HG03196 (cell line): ENCODE measurements around the gene RBM20.
"Not testable (repeated sequence)": the region's sequence is repeated elsewhere in the genome, so short reads cannot be mapped to it uniquely, and the experiment has no call there.

ENCODE experiments used
- ATAC-seq: cut with Tn5 transposase; IDR thresholded peaks from one replicate; pipeline ENCODE4 v1.9.1; 2021; ENCODE audit not compliant: unreplicated experiment

Gene RBM20

DNA sequence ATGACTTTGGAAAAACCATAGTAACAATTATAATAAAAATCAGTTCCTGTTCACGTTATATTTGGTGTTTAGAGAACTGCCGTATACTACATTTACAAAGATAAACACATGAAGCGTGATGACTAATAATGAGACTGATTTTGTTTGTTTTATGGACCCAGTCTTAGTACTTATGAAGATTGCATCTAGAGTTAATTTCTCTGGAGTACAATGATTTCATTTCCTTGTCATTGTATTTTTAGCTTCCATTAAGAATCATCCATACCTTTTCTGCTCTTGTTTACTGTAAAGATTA lies 2.9 kb downstream of the RBM20 start:
- ATAC-seq, result no peak

DNA sequence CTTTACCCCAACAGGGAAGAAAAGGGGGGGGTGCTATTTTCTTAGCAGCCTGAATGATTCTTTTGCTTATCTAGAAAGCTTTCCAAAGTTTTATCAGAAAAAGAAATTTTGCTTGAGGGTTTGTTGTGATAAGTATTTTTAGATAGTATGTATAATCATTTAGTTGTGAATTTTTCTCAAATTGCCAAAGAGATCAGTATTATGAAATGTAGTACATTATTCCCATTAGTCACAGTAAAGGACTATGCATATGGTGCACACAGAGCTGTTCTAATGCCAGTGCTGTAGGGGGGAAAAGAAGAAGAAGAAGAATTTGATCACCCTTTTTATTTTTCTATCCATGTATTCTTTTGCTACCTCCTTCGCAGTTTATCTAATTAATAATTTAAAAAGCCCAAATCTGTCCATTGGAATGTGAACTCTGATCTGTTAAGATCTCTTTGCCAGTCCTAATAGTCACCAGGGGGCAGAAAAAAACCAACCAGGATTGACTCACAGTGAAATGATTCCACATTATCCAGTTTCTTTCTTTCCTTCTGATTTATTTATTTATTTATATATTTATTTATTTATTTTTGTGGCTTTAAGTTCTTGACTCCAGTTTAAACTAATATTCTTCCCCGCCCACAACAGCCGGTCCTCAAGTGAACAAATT lies 4.7 kb downstream of the RBM20 start:
- no peak for ATAC-seq

DNA sequence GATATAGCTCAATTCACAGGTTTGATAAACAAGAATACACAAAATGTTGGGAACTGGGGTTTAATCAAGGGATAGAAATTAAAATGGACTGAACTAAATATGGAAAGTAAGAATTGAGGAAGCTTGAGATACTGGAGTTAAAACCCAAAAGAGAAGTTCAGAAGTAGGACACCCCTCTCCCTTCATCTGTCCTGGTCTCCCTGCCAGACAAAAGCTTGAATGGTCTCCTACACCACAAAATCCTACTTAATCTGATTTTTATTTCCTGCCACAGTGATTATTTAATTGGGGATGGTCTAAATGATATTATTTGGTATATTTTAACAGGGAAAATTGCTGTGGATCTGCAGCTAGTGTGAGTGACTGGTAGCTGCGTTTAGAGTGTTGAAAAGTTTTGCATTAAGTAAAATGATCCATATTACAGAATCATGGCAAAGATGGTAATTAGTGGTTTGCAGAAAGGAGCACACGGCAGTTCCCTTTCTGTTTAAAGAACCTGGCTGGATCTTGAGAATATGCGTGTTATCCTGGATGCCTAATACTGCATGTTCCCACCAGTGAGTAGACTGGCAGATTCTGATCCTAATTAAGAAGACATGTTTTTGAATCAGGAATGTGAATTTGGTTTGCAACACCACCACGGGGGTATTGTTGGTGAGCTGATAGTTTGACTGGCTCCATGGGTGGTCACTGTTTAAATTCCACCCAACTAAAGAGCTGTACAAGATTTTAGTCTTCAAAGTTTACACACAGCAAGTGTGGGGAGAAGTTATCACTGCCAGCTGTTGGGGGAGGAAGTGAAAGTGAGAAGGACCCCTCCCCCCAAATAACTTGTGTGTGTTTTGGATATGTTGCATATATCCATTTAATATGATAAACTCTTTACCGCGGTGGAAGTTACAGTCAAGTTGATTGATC lies 5.5 kb downstream of the RBM20 start:
- ATAC-seq, result no peak

DNA sequence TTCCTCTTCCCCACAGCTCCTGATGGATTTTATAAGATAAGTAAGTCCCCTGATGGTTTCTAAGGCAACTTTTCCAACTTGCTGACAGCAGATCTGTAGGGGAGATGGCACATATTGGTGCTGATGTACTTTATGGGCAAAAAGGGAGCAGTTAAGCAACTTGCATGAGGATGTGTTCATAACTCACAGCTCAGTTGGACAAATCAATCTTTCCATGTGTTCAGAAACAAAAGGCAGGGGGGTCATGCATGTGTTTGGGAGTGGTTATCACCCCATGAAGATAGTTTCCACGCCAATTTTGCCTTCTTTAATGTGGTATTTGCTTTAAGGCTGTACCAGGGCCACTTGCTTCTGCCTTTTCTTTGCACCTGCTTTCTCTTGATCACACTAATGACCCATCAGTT lies 6.1 kb downstream of the RBM20 start:
- no peak for ATAC-seq

DNA sequence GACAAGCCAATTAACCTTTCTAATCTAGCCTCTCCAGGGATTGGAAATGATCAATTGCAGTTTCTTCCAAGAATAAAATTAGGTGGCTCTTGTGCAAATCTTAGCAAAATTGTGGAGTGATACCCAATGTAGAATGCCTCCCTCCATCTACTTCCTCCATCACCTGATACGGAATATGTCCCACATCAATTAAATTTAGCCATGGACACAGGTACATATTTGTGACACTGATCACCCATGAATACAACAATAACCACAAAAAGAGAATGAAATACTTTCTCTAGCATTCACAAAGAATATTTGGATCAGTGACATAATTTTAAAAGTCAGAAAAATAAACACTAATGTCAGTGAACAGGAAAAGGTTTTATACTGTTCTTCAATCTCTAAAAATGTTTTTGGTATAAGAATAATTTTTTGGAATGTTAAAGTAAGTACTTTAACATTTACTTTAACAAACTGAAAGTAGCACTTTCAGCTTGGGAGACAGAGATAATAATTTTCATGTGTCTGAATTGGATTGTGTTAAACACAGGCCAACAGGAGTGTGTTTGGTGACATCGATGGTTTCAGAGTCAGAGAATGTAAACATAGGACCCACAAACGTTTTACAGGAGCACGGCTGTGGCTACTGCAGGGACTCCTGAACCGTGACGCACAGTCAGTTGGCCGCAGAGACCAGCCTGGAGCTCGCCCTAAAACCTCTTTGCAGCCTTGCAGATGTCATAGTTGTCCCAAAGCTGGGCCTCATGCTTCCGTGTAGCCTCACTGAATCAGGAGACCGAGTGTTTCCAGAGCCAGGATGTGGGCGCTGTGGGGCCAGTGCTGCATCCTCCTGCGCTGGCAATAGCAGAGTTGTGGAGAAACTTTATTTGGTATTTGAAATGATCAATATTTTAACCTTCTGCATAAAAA lies 7.2 kb downstream of the RBM20 start:
- ATAC-seq, result peak; percentile 78

DNA sequence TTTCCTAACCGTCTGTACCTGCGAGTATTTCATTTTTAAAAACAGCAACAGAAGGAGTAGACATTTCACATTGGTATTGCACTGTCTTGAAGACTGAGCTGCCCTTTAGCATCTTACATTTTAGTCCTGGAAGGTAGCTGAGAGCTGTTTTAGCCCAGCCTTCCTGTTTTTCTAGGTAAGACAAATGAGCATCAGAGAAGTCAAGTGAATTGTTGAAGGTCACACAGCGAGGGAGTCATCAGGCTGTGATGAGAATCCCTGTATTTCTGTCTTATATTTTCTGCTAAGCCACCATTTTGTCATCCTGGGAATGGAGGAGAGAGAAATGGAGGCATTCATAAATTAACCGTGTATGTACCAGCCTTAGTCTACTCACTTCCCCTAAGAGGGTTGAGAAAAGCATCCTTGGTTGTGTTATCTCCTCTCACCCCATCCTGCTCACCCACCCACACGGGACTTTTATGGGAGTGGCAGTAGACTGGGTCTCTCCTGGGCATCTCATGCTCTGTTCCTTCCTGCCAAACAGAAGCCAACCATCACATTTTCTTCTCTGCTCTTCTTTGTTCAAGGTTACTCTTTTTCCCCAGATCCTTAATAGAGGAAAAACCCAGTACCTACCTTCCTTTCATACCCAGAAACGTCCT lies 8.5 kb downstream of the RBM20 start:
- ATAC-seq, result no peak

DNA sequence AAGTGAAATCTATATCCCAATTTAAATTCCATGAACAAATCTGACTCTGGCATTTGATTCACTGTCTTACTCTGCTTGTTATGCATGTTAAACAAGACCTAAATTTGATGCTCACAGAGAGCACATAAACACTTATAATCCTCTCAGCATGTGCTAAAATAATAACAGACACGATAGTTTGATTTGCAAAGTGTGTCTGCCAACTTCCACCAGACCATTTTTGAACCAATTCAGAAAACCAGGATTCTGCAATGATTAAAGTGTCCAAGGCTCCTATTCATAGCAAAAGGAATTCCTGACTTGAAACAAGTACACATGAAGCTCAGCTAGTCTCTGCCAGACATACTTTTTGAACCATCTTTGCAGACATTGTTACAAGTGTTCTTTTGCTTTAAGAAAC lies 11.2 kb downstream of the RBM20 start:
- ATAC-seq, result no peak

DNA sequence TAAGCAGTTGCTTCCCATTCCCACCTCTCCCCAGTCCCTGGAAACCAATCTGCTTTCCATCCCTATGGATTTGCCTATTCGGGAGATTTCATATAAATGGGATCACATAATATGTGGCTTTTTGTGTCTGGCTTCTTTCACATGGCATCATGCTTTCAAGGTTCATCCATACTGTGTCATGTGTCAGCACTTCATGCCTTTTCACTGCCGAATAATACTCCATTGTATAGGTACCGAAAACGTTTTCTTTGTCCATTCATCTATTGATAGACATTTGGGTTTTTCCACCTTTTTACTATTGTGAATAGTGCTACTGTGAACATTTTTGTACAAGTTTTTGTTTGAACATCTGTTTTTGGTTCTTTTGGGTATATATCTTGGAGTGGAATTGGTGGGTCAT lies 12.5 kb downstream of the RBM20 start:
- ATAC-seq, result no peak

DNA sequence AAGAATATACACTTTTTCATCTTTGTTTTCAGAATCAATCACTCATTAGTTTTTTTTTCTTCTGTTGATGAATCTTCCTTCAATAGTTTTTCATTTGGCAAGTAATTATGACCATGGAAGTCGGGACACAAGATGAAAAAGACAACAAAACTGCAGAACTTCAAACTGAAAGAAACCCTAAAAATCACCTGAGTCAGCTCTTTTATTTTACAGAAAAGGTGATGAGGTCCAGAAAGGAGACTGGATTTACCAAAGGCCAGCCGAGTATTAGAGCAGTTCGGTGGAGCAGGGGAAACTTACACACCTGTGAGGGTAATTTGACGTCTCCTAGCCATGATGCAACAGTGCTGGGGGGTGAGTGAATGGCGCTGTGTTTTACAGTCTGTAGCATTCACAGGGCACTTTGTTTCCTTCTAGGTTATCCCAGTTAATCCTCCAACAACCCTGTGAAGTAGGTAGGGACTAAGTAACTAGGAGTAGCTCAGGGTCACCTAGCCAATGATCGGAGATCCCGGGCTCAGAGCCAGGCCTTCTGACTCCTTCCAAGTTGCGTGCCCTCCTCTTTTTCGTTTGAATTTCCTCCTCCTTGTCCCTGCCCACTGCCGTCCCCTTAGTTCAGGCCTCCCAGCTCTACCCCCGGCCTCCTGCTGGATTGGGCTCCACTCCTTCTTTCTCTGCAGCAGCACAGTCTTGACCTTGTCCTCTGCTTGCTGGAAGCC lies 14.0 kb downstream of the RBM20 start:
- no peak for ATAC-seq

DNA sequence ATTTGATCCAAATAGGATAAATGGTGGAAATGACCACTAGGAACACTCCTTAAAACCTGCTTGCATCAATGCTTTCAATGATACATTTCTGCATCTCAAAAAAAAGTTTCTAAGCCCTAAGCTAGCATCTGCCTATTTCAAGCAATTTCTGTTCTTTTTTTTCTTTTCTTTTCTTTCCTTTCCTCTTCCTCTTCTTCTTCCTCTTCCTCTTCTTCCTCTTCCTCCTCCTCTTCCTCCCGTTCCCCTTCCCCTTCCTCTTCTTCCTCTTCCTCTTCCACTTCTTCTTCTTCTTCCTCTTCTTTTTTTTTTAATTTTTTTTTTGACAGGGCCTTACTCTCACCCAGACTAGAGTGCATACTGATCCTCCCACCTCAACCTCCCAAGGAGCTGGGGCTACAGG lies 15.4 kb downstream of the RBM20 start:
- no peak for ATAC-seq

DNA sequence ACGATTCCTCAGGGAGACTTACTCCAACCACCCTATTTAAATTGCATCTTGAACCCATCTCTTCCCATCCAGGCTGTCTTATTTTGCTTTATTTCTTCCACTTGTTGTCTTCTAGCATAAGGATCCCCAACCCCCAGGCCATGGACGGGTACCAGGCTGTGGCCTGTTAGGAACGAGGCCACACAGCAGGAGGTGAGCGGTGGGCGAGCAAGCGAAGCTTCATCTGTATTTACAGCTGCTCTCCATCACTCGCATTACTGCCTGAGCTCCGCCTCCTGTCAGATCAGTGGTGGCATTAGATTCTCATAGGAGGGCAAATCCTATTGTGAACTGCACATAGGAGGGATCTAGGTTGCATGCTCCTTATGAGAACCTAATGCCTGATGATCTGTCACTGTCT lies 16.2 kb downstream of the RBM20 start:
- ATAC-seq, result not testable (repeated sequence)

DNA sequence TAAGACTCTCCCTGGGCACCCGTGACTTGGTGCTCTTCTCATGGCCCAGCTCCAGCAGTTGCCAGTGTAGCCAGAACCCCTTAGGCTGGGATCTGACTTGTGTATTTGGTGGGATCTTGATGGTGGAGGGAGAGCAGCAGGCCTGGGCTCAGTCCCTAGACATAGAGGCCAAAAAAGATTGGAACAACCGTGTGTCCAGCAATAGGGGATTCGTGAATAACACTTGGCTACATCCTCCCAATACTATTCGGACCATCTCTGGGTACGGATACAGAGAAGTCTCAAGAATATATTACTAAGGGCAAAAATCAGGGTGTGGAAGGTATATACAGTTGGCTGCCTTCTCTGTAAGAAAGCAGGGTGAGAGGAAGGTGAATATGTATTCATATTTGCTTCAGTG lies 17.2 kb downstream of the RBM20 start:
- no peak for ATAC-seq

DNA sequence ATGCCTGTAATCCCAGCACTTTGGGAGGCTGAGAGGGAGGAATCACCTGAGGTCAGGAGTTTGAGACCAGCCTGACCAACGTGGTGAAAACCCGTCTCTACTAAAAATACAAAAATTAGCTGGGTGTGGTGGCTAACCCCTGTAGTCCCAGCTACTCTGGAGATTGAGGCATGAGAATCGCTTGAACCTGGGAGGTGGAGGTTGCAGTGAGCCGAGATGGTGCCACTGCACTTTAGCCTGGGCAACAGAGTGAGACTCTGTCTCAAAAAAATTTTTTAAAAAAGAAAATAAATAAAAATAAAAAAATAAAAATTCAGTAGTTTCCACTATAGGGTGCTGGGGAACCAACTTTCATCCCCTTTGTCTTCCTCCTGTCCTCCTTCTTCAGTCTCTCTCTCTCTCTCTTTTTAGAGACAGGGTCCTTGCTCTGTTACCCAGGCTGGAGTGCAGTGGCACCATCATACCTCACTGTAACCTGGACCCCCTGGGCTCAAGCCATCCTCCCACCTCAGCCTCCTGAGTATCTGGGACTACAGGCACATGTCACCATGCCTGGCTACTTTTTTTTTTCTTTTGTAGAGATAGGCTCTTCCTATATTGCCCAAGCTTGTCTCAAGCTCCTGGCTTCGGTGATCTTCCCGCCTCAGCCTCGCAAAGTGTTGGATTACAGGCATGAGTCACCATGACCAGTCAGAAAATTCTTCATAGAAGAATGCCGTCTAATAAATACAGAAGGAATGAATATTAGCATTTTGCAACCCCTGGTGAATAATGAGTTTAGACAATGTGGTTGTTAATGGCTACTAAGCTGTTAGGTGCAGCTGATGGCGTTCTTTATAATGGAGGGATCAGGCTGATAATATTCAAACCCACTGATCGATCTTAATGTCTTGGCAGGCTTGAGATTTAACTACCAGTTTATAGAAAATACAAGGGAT lies 20.6 kb downstream of the RBM20 start:
- no peak for ATAC-seq

DNA sequence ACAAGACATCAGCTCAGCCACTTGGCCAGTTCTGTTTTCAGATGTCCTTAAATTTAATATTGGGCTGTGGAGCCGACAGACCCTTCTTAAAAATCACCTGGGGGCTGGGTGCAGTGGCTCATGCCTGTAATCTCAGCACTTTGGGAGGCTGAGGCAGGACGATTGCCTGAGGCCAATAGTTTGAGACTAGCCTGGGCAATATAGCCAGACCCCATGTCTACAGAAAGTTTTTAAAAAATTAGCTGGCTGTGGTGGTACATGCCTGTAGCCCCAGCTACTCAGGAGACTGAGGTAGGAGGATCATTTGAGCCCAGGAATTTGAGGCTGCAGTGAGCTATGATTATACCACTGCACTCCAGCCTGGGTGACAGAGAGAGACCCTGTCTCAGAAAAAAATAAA lies 22.1 kb downstream of the RBM20 start:
- not testable (repeated sequence) for ATAC-seq

DNA sequence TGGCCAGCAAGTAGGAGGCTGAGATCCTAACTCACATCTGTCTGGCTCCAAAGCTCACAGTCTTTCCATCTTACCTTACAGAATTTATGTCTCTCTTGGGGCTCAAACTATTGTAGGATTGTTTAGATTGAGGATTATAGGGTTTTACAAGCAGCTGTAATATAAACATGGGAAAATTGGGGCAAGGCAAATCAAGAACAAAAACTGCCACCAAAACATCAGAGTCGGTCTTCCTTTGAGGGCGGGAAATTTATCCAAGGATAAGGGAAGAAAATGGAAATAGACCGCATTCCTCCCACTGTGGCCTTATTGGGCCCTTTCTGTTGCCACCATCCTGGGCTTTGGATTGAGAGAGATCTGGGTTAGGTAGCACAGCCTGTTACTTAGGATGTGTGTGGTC lies 22.5 kb downstream of the RBM20 start:
- no peak for ATAC-seq

DNA sequence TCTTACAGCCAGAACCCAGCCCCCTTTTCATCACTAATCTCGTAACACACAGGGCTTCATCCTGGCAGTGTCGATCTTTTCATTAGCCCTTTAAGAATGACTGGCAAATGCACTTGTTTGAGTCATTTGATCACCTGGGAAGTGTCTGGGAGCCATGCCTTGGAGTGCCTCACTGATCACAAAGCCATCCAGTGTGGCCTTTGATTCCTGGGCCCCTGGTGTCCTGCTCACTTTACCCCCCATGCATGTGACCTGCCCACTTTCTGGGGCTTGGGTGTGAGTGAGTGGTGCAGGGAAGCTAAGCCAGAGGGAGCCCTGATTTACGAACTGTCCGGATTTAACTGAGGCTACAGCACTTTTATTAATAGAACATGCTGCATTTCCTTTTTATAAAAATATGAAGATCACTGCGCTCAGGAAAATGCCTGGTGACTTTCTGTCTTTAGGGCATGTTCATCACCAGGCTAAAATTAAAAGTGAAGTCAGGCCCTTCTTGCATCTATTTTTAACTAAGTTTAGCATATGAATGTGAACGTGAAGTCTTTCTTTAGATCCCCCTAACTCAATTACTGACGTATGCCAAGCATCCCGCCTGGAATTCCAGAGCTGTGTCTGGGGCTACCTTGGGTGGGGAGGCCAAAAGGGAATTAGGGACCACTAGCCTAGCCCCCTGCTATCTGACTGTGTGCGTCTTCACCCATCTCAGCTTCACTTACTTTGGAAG lies 23.6 kb downstream of the RBM20 start:
- ATAC-seq, result no peak

DNA sequence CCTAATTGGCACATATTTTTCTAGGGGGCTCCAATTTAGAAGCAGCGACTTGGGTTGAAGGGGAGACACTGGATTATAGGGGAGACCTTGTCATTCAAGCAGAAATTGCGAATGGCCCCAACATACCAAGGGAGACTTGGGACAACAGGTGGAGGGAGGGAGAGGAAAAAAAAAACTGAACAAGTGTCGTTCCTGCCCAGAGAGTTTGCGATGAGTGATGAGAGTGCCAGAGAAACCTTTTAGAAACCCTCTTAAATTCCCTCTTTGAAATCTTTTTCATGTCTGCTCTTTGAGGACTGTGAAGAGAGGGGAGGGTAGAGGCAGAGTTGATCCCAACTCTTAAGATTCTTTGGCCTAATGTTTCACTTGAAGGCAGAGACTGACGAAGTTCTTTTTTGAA lies 24.3 kb downstream of the RBM20 start:
- ATAC-seq, result no peak

DNA sequence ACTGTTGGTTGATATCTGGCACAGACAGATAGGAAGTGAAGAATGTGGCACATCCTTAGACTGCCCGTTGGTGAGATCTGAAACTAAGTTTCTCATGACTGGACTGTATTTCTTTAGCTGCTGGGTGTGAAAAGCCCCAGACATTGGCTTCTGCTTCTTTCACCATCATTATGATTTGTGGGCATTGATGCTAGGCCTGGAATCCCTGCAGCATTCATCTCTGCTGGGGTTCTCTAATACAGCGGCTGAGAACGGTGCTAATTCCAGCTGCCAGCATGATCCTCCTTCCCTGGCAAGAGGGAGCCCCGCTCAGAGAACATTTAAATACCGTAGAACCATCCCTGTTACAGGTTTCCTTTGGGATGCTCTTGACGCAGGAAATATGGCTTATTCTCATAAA lies 26.2 kb downstream of the RBM20 start:
- ATAC-seq, result no peak
